GM10847 (cell line): Measurements from ENCODE around the gene NCMAP.

Experiments used
- POLR2A ChIP-seq: IDR thresholded peaks from 2 replicates; pipeline ENCODE4 v1.6.1; 2011; ENCODE audit not compliant: insufficient read length; ENCODE audit errors: extremely low read depth

NCMAP gene

GRCh38 chr1:24555591-24556413, at the start of gene NCMAP:
Gene NCMAP (plus strand): TSS chr1:24556087. CDS start chr1:24595431, 39,344 bp downstream.
- TF ChIP-seq POLR2A, result no peak

- no peak for TF ChIP-seq POLR2A
Observed at GRCh38 chr1:24506691-24507381, 49.1 kb upstream of the NCMAP start.

GRCh38 chr1:24507405-24507804, 48.5 kb upstream of the NCMAP start:
- no peak for TF ChIP-seq POLR2A

- TF ChIP-seq POLR2A, result no peak
Observed at GRCh38 chr1:24508911-24509310, 47.0 kb upstream of the NCMAP start.

- no peak for TF ChIP-seq POLR2A
Observed at GRCh38 chr1:24513706-24514105, 42.2 kb upstream of the NCMAP start.

- no peak for TF ChIP-seq POLR2A
Observed at GRCh38 chr1:24514946-24515345, 40.9 kb upstream of the NCMAP start.

GRCh38 chr1:24516506-24516905, 39.4 kb upstream of the NCMAP start:
- no peak for TF ChIP-seq POLR2A

GRCh38 chr1:24517898-24518297, 38.0 kb upstream of the NCMAP start:
- no peak for TF ChIP-seq POLR2A

GRCh38 chr1:24525606-24526005, 30.3 kb upstream of the NCMAP start:
- TF ChIP-seq POLR2A, result no peak

- TF ChIP-seq POLR2A, result no peak
Observed at GRCh38 chr1:24526045-24526444, 29.8 kb upstream of the NCMAP start.

GRCh38 chr1:24526940-24527542, 28.8 kb upstream of the NCMAP start:
- TF ChIP-seq POLR2A, result no peak

- no peak for TF ChIP-seq POLR2A
Observed at GRCh38 chr1:24528744-24529143, 27.1 kb upstream of the NCMAP start.

- TF ChIP-seq POLR2A, result no peak
Observed at GRCh38 chr1:24535021-24535424, 20.9 kb upstream of the NCMAP start.

GRCh38 chr1:24535778-24536177, 20.1 kb upstream of the NCMAP start:
- no peak for TF ChIP-seq POLR2A

- TF ChIP-seq POLR2A, result no peak
Observed at GRCh38 chr1:24536391-24536840, 19.5 kb upstream of the NCMAP start.
